Measurements from ENCODE around the gene PTPRN2. TPM values are rescaled to one million over a fixed set of nuclear protein-coding genes. Genes with fewer than 3 reads are reported as not detected.
"Not testable (repeated sequence)": the region's sequence is repeated elsewhere in the genome, so short reads cannot be mapped to it uniquely, and the experiment has no call there.

The PTPRN2 gene
- total RNA-seq, 1 experiment from 2014 or later: 1.2 TPM

DNA sequence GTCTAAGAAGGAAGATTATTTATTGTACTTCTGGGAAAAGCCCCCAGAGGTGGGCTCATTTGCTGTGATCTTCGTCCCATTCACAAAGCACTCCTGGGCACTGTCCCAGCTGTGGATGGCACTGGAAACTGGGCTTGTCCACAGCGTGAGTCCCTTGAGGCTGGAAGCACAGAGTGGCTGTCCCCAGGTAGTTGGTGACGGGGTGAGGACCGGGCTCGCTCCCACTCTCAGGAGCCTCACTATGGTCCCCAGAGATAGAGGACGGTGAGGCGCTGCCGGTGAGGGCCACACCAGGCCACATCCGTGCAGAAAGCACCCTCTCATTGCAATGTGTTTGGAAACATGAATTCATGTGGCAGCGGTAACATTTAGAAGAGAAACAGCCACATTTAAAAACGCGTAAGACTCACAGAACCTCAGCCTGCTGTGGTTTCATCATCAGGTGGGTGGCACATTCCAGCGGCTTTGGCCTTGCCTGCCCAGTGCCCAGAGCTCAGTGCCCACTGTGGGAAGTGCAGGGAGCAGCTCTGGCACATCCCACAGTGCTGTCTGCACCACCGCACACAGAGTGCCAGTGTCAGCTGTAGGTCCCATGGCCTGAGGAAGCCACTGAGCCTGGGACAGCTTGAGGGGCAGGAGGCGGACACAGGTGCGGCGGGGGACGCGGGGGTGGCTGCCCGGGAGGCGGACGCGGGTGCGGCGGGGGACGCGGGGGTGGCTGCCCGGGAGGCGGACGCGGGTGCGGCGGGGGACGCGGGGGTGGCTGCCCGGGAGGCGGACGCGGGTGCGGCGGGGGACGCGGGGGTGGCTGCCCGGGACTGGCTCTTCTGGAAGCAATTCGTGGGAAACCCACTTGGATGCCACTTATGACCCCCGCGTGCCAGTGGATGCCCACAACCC is 801.0 kb downstream of the PTPRN2 start:
- H3K27me3 ChIP-seq (replicated peaks): no peaks in the 10 kb centered on the region
- no peak overlapping the region for H3K4me3 ChIP-seq
- no peak for DNase-seq (ENCODE audit: low read depth in 1 of 2, low spot score in 2 of 2)
- H3K27ac ChIP-seq: no peak overlapping the region
- H3K9me3 ChIP-seq (replicated peaks): peaks cover 3% of the 10 kb centered on the region
- no peaks in the 10 kb centered on the region for H3K36me3 ChIP-seq
- H3K4me1 ChIP-seq (replicated peaks): no peaks in the 10 kb centered on the region

DNA sequence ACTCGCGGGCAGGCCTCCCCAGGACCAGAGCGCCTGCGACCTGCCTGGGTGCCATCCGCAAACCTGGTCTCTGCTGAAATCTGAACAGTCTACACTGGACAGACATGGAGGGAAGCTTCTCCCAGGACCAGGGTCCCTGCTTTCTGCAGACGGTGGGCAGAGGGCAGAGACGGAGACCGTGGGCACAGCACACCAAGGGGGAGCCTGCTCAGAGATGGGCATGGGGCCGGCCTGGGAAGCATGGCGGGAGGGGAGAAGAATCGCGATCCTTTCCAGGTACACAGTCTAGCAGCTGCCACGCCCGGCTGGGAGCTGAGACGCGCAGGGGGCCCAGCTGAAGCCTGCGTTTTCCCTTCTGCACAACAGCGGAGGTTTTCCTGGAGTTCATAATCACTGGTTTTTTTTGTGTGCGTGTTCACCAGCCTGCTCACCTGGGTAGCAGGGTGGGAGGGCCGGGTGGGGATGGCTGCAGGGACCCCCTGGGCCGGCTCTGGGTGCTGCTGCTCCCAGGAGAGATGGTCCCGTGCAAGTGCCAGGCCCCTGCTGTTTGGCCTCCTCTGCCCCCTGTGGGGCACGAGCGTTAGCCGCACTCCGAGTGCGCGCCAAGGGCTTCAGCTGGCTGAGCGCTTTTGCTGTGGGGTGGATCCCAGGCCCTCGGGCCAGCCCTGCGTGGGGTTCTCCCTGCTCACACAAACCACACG is 802.0 kb downstream of the PTPRN2 start:
- H3K4me1 ChIP-seq (replicated peaks): no peaks in the 10 kb centered on the region
- peaks cover 10% of the 10 kb centered on the region for H3K9me3 ChIP-seq (replicated peaks)
- DNase-seq (ENCODE audit: low read depth in 1 of 2, low spot score in 2 of 2): no peak
- H3K36me3 ChIP-seq: no peaks in the 10 kb centered on the region
- H3K27ac ChIP-seq: no peak overlapping the region
- no peak overlapping the region for H3K4me3 ChIP-seq
- no peaks in the 10 kb centered on the region for H3K27me3 ChIP-seq (replicated peaks)

DNA sequence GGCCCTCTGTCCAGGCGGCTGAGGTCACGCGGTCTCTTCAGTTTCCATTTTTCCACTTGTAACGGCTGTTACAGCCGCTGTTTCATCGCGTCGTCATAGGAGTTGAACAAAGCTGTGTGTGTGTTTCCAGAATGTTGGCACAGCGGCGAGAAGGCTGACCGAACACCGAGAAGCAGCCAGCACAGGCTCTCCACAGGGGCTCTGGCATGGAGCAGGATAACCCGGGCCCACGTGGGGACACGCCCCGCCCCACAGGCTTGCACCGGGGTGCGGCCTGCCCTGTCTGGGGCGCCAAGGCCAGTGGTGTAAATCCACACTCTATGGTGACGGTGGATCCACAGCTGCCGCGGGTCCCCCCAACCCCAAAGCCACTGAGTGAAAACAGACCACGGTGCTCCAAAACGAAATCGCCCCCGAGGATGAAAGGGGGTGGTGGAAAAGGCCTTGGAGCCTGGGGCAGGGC is 802.6 kb downstream of the PTPRN2 start:
- Histone ChIP-seq H3K27ac (no peak overlapping the region), H3K27me3 (replicated peaks) (no peaks in the 10 kb centered on the region), H3K4me3 (no peak overlapping the region), H3K9me3 (replicated peaks) (peaks cover 14% of the 10 kb centered on the region), H3K4me1 (replicated peaks) (no peaks in the 10 kb centered on the region), H3K36me3 (no peaks in the 10 kb centered on the region)
- no peak for DNase-seq (ENCODE audit: low read depth in 1 of 2, low spot score in 2 of 2)

DNA sequence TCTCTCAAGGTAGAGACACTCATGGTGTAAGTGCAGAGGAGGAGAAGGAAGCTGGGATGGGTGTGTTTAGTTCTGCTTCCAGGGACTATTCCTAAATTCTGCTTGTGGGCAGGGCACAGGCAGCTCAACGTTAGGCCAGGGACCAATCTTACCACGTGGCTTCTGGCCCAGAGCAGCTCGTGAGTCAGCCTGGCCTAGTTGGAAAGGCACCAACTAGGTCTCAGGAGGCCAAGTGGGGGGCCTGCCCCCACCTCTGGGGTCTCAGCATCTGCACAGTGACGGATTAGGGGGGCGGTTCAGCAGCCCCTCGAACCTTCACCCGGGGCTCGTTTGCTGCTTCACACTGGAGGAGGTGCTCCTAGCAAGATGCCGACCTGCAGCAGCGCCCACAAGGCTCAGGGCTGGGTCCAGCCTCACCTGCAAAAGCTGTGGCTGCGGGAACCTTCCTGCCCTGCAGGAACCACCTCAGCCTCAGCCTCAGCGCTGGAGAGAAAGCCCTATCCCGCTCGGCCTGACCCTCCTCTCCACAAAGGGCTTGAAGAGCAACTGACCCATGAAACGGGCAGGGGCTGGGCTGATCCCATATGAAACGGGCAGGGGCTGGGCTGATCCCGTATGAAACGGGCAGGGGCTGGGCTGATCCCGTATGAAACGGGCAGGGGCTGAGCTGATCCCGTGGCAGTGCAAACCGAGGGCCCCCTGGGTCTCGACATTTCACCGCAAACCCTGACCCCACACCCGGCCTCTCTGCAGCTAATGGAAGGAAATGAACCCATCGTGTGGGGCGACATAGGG is 803.4 kb downstream of the PTPRN2 start:
- no peak for DNase-seq (ENCODE audit: low read depth in 1 of 2, low spot score in 2 of 2)
- H3K9me3 ChIP-seq (replicated peaks): peaks cover 11% of the 10 kb centered on the region
- no peaks in the 10 kb centered on the region for H3K4me1 ChIP-seq (replicated peaks)
- no peaks in the 10 kb centered on the region for H3K36me3 ChIP-seq
- H3K27me3 ChIP-seq (replicated peaks): no peaks in the 10 kb centered on the region
- H3K4me3 ChIP-seq: no peak overlapping the region
- no peak overlapping the region for H3K27ac ChIP-seq

DNA sequence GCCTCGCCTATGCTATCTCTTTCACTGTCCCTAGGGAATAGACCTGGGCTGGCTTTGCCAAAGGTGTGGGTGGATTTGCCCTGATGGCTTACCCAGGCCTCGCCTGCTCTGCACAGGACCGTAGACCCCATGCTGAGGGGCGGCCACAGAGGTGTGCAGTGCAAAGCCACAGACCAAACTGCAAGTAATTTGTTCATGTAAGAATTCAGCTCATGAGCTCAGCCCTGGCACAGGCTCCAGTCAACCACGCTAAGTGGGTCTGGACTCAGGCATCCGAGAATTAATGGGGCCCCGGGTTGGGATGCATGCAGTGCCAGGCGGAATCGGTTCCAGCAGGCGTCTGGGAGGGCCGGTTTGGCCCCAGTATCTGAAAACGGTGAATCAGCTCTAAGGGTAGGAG is 805.6 kb downstream of the PTPRN2 start:
- Histone ChIP-seq H3K9me3 (replicated peaks) (peaks cover 15% of the 10 kb centered on the region), H3K27me3 (replicated peaks) (no peaks in the 10 kb centered on the region), H3K4me3 (no peak overlapping the region), H3K36me3 (no peaks in the 10 kb centered on the region), H3K4me1 (replicated peaks) (no peaks in the 10 kb centered on the region), H3K27ac (no peak overlapping the region)
- DNase-seq (ENCODE audit: low read depth in 1 of 2, low spot score in 2 of 2): no peak

DNA sequence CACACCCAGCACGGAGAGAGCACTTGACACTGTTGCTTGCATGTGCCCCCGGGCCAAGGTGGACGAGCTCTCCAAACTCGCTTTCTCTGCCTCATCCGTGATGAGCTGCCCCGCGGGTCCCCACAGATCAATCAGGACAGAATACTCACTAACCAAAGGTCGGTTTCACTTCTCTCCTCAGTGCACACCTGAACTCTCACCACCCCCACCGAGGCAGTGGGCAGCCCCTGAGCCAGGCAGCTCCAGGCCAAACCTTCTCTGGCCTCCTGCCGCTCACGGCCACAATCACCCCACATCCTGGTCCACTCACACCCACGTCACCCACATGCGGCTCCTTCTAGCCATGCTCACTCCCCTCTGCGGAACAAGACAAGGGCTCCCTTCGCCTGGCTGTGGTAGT is 806.9 kb downstream of the PTPRN2 start:
- no peak for DNase-seq (ENCODE audit: low read depth in 1 of 2, low spot score in 2 of 2)
- H3K9me3 ChIP-seq (replicated peaks): peaks cover 15% of the 10 kb centered on the region
- H3K27ac ChIP-seq: no peak overlapping the region
- no peaks in the 10 kb centered on the region for H3K36me3 ChIP-seq
- H3K4me1 ChIP-seq (replicated peaks): no peaks in the 10 kb centered on the region
- no peak overlapping the region for H3K4me3 ChIP-seq
- no peaks in the 10 kb centered on the region for H3K27me3 ChIP-seq (replicated peaks)

DNA sequence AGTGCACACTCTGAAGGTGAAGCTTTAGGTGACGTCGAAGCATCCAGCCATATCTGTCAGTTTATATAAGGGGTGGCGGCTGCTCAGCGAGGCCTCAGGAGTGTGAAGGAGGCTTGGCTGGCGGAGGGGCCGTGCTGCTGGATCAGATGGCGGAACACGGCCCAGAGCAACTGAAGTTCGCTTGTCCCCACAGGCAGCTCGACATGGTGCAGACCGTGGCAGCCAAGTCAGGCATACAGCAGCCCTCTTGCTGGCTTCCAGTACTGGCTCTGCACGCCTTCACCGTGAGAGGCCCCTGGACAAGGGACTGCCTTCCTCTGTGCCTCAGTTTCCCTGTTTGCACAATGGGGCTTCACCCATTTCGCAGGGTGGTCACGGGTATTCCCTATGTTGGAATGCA is 807.3 kb downstream of the PTPRN2 start:
- Histone ChIP-seq H3K27ac (no peak overlapping the region), H3K4me1 (replicated peaks) (no peaks in the 10 kb centered on the region), H3K27me3 (replicated peaks) (no peaks in the 10 kb centered on the region), H3K9me3 (replicated peaks) (peaks cover 15% of the 10 kb centered on the region), H3K36me3 (no peaks in the 10 kb centered on the region), H3K4me3 (no peak overlapping the region)
- no peak for DNase-seq (ENCODE audit: low read depth in 1 of 2, low spot score in 2 of 2)

DNA sequence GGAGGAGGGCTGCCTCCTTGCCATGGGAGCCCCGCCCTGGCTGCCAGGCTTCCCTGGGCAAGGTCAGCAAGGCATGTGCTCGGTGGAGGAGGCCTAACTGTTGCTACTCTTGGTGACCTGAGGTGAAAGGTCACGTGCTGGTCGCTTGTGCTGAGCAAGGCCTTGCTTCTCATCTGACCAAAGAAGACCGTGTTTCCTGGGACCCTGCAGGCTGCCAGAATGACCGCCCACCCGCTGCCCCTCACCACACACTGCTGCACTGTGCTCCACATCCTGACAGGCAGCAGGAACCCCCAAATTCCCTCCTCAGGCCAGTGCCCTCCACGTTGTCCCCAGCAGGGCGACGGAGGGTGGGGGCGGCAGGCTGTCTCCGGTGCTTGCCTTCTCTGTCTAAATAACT is 808.4 kb downstream of the PTPRN2 start:
- Histone ChIP-seq H3K4me1 (replicated peaks) (no peaks in the 10 kb centered on the region), H3K27me3 (replicated peaks) (no peaks in the 10 kb centered on the region), H3K36me3 (no peaks in the 10 kb centered on the region), H3K27ac (no peak overlapping the region), H3K9me3 (replicated peaks) (peaks cover 15% of the 10 kb centered on the region), H3K4me3 (no peak overlapping the region)
- DNase-seq (ENCODE audit: low read depth in 1 of 2, low spot score in 2 of 2): no peak

DNA sequence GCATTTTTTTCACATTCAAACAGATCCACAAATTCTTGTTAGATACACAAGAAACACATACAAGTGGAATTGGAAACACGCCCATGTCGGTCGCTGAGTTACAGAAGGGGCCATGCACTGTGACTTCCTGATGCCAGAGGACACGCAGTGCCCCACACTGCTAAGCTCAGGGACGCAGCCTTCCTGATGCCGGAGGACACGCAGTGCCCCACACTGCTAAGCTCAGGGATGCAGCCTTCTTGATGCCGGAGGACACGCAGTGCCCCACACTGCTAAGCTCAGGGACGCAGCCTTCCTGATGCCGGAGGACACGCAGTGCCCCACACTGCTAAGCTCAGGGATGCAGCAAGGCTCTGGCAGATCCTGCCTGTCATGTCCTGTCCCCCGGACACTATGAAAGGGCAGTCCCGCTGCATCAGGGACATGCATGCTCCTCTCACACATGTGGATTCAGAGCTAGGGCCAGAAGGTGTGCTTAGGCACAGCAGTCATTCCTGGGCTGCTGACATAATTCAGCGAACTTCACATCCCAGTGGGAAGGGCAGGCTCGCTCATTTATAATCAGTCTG is 810.3 kb downstream of the PTPRN2 start:
- H3K27ac ChIP-seq; DNase-seq (ENCODE audit: low read depth in 1 of 2, low spot score in 2 of 2); H3K27me3 ChIP-seq (replicated peaks); H3K36me3 ChIP-seq; H3K4me3 ChIP-seq; H3K4me1 ChIP-seq (replicated peaks): not testable (repeated sequence)
- peaks cover 15% of the 10 kb centered on the region for H3K9me3 ChIP-seq (replicated peaks)

DNA sequence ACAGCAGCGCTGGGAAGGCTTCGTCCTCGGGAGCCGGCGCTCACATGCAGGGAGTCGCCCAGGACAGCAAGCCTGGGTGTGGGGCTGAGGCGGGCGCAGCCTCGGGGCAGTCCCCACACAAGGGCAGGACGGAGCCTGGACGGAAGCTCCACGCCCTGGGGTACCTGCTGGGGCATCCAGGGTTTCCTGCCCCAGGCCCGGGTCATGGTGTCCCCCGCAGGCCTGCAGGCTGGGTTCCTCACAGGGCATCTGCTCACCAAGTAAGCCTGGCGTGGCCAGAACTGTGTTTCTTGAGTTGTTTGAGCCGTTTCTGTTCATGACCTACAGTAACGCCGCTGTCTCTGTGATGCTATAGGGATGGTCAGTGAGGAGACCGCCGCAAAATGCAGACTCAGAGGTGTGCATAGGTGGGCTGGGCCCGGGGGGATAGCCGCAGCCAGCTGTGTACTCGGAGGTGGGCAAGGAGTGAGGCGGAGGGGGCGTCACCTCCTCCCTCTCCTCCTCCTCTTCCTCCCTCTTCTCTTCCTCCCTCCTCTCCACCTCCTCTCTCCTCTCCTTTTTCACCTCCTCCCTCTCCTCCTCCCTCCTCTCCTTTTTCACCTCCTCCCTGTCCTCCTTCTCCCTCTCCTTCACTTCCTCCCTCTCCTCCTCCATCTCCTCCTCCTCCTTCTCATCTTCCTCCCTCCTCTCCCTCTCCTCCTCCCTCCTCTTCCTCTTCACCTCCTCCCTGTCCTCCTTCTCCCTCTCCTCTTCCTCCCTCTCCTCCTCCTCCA is 811.9 kb downstream of the PTPRN2 start:
- Histone ChIP-seq H3K4me1 (replicated peaks) (no peaks in the 10 kb centered on the region), H3K27me3 (replicated peaks) (no peaks in the 10 kb centered on the region), H3K27ac (no peak overlapping the region), H3K9me3 (replicated peaks) (peaks cover 20% of the 10 kb centered on the region), H3K36me3 (no peaks in the 10 kb centered on the region), H3K4me3 (no peak overlapping the region)
- no peak for DNase-seq (ENCODE audit: low read depth in 1 of 2, low spot score in 2 of 2)

DNA sequence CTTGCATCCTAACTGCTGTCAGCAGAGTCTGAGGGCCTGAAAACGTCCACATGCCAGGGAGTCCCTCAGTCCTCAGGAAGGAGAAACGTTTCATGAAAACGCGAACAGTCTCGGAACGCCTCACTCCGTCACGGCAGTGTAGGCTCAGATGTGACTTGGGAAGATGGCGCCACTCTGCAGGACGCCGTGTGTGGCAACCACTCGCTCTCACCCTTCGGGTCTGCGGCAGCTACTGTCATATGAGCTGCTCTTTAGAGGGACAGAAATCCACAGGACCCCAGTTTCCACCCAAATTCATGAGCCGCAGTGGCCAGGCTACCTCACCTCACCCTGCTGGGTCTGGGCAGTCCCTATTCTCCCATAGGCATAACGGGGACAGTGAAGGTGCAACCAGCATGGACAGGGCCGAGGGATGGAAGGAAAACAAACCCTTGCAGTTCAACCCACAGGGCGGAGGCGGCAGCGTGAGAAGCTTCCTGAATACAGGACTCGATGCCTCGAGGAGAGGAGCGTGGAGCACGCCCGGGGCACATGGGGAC is 812.5 kb downstream of the PTPRN2 start:
- Histone ChIP-seq H3K9me3 (replicated peaks) (peaks cover 19% of the 10 kb centered on the region), H3K27me3 (replicated peaks) (no peaks in the 10 kb centered on the region), H3K27ac (no peak overlapping the region), H3K4me1 (replicated peaks) (no peaks in the 10 kb centered on the region), H3K36me3 (no peaks in the 10 kb centered on the region), H3K4me3 (no peak overlapping the region)
- no peak for DNase-seq (ENCODE audit: low read depth in 1 of 2, low spot score in 2 of 2)

DNA sequence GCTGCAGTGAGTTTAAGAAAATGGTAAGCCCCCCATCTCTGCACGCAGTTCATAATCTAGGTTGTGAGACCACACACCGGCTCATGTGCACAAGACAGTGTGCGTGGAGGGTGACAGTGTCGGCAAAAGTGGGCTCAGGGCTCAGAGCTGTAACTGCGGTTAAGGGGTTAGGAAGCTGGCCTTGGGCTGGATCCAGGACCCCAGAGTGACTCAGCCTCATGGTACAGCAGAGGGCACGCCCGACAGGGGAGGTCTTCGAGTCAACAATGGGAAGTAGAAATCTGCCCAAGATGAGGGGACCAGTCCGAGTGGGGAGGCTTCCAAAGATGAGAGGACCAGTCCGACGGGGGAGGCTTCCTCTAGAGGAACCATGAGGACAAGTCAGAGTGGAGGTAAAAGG is 813.1 kb downstream of the PTPRN2 start:
- no peaks in the 10 kb centered on the region for H3K36me3 ChIP-seq
- H3K4me1 ChIP-seq (replicated peaks): no peaks in the 10 kb centered on the region
- H3K27ac ChIP-seq: no peak overlapping the region
- no peak overlapping the region for H3K4me3 ChIP-seq
- H3K9me3 ChIP-seq (replicated peaks): peaks cover 19% of the 10 kb centered on the region
- H3K27me3 ChIP-seq (replicated peaks): no peaks in the 10 kb centered on the region
- no peak for DNase-seq (ENCODE audit: low read depth in 1 of 2, low spot score in 2 of 2)

DNA sequence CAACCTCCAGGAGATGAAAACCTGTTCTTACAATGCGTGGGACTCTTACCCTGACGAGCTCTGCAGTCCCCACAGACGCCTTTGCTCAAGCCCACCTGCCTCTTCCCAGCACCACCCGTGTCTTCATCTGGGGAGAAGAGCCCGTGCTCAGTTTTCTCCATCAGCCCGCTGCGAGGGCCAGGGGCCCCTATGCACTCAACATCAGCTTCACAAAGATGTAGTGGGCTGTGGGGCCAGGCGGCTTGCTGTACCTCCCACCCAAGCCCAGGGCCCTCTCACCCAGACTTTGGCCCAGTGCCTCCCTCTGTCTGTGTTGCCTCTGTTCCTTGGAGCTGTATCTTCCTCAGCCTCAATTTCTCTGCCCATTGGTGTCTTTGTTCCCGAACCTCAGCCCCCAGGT is 814.3 kb downstream of the PTPRN2 start:
- H3K9me3 ChIP-seq (replicated peaks): peaks cover 19% of the 10 kb centered on the region

More for the DNA sequence above, 814.3 kb downstream of the PTPRN2 start:
- no peak overlapping the region for H3K27ac ChIP-seq
- H3K4me3 ChIP-seq: no peak overlapping the region
- no peaks in the 10 kb centered on the region for H3K4me1 ChIP-seq (replicated peaks)
- H3K27me3 ChIP-seq (replicated peaks): no peaks in the 10 kb centered on the region
- no peaks in the 10 kb centered on the region for H3K36me3 ChIP-seq
- DNase-seq (ENCODE audit: low read depth in 1 of 2, low spot score in 2 of 2): no peak
